Fibroblast of skin of abdomen (primary cell): Measurements from ENCODE around the gene LHFPL2.

Source experiments
- DNase-seq: peaks from one replicate; pipeline ENCODE4 v3.0.0-alpha.2; 2013

The LHFPL2 gene

GRCh38 chr5:78519198-78519941, 129.2 kb downstream of the LHFPL2 start:
- DNase-seq: no peak

- peak; percentile 73 for DNase-seq
Measured at GRCh38 chr5:78518365-78519197, 130.0 kb downstream of the LHFPL2 start.

GRCh38 chr5:78515670-78516069, 132.9 kb downstream of the LHFPL2 start:
- no peak for DNase-seq

GRCh38 chr5:78514427-78515330, 133.9 kb downstream of the LHFPL2 start:
- DNase-seq: peak; percentile 41

- DNase-seq: no peak
Measured at GRCh38 chr5:78513441-78513840, 135.1 kb downstream of the LHFPL2 start.

GRCh38 chr5:78512435-78512834, 136.1 kb downstream of the LHFPL2 start:
- DNase-seq: no peak

GRCh38 chr5:78511121-78511906, 137.3 kb downstream of the LHFPL2 start:
- no peak for DNase-seq

- DNase-seq: no peak
Measured at GRCh38 chr5:78509884-78510769, 138.4 kb downstream of the LHFPL2 start.

GRCh38 chr5:78509145-78509865, 139.3 kb downstream of the LHFPL2 start:
- DNase-seq: peak; percentile 18

- DNase-seq: peak; percentile 40
Measured at GRCh38 chr5:78508186-78508765, 140.3 kb downstream of the LHFPL2 start.

GRCh38 chr5:78507531-78507930, 141.0 kb downstream of the LHFPL2 start:
- no peak for DNase-seq

- DNase-seq: peak; percentile 54
Measured at GRCh38 chr5:78506261-78507024, 142.1 kb downstream of the LHFPL2 start.

GRCh38 chr5:78505860-78506259, 142.7 kb downstream of the LHFPL2 start:
- DNase-seq: no peak

- peak; percentile 99 for DNase-seq
Measured at GRCh38 chr5:78504704-78505677, 143.6 kb downstream of the LHFPL2 start.

- DNase-seq: no peak
Measured at GRCh38 chr5:78503958-78504653, 144.5 kb downstream of the LHFPL2 start.

- DNase-seq: peak; percentile 42
Measured at GRCh38 chr5:78501411-78502352, 146.9 kb downstream of the LHFPL2 start.
